ENCODE results near the gene IWS1. TPM values are rescaled to one million over a fixed set of nuclear protein-coding genes. Genes with fewer than 3 reads are reported as not detected.

The IWS1 gene
- total RNA-seq, 1 donor from 2014 or later: 40.8 TPM

GRCh38 chr2:127536707-127537541, 10.6 kb upstream of the IWS1 start:
- no peak overlapping the region for H3K4me3 ChIP-seq (ENCODE audit: low read depth, low read length)
- no peaks in the 10 kb centered on the region for H3K27me3 ChIP-seq (ENCODE audit: control insufficient read depth, insufficient read depth, low read length)
- no peak for FAIRE-seq
- no peak for DNase-seq (ENCODE audit: low read depth)
- no peaks in the 10 kb centered on the region for H3K36me3 ChIP-seq (ENCODE audit: control insufficient read depth, insufficient read depth, low read length)
- no peak for TF ChIP-seq CTCF (IDR thresholded peaks at IDR 0.05; ENCODE audit: insufficient read depth, low read length, severe bottlenecking)

- Histone ChIP-seq H3K27me3 (ENCODE audit: control insufficient read depth, insufficient read depth, low read length) (no peaks in the 10 kb centered on the region), H3K4me3 (ENCODE audit: low read depth, low read length) (no peak overlapping the region), H3K36me3 (ENCODE audit: control insufficient read depth, insufficient read depth, low read length) (no peaks in the 10 kb centered on the region)
- FAIRE-seq (no peak), DNase-seq (ENCODE audit: low read depth) (no peak)
- no peak for TF ChIP-seq CTCF (IDR thresholded peaks at IDR 0.05; ENCODE audit: insufficient read depth, low read length, severe bottlenecking)
Measured at GRCh38 chr2:127535918-127536317, 9.6 kb upstream of the IWS1 start.

- DNase-seq (ENCODE audit: low read depth): no peak
- Histone ChIP-seq H3K36me3 (ENCODE audit: control insufficient read depth, insufficient read depth, low read length) (no peaks in the 10 kb centered on the region), H3K27me3 (ENCODE audit: control insufficient read depth, insufficient read depth, low read length) (no peaks in the 10 kb centered on the region), H3K4me3 (ENCODE audit: low read depth, low read length) (no peak within 1 kb of the TSS)
- no peak for TF ChIP-seq CTCF (IDR thresholded peaks at IDR 0.05; ENCODE audit: insufficient read depth, low read length, severe bottlenecking)
- FAIRE-seq: no peak
Measured at GRCh38 chr2:127535422-127535901, 9.2 kb upstream of the IWS1 start, which contains the start of gene MYO7B. Gene MYO7B (plus strand): TSS chr2:127535683. CDS start chr2:127559723, 24,040 bp downstream.

- H3K4me3 ChIP-seq (ENCODE audit: low read depth, low read length): no peak overlapping the region
- DNase-seq (ENCODE audit: low read depth) (no peak), FAIRE-seq (no peak)
- H3K27me3 ChIP-seq (ENCODE audit: control insufficient read depth, insufficient read depth, low read length): no peaks in the 10 kb centered on the region
- H3K36me3 ChIP-seq (ENCODE audit: control insufficient read depth, insufficient read depth, low read length): no peaks in the 10 kb centered on the region
- TF ChIP-seq CTCF (IDR thresholded peaks at IDR 0.05; ENCODE audit: insufficient read depth, low read length, severe bottlenecking): no peak
Measured at GRCh38 chr2:127532296-127532695, 6.0 kb upstream of the IWS1 start.

GRCh38 chr2:127531221-127531648, 4.9 kb upstream of the IWS1 start:
- FAIRE-seq (no peak), DNase-seq (ENCODE audit: low read depth) (peak; percentile 70)
- TF ChIP-seq CTCF (IDR thresholded peaks at IDR 0.05; ENCODE audit: insufficient read depth, low read length, severe bottlenecking): no peak
- Histone ChIP-seq H3K27me3 (ENCODE audit: control insufficient read depth, insufficient read depth, low read length) (no peaks in the 10 kb centered on the region), H3K4me3 (ENCODE audit: low read depth, low read length) (no peak overlapping the region), H3K36me3 (ENCODE audit: control insufficient read depth, insufficient read depth, low read length) (no peaks in the 10 kb centered on the region)

Data from bronchial epithelial cell (primary cell).